Measurements from ENCODE around the gene RMI2.

The RMI2 gene

GRCh38 chr16:11327277-11328171 lies 17.7 kb upstream of the RMI2 start:
- CTCF ChIA-PET, result no interaction called here
- no peak for DNase-seq (ENCODE audit: low spot score)
- TF ChIP-seq CTCF (conservative IDR thresholded peaks at IDR 0.05; ENCODE audit: low read depth), result no peak
- H3K27ac ChIP-seq, result no peak overlapping the region; the same call in 1 of the 2 replicates
- POLR2A ChIA-PET (ENCODE audit: low non-redundant PET), result no interaction called here

- ChIA-PET CTCF (no interaction called here), POLR2A (ENCODE audit: low non-redundant PET) (no interaction called here)
- peak overlapping the region; percentile 57 for H3K27ac ChIP-seq
- peak; percentile 75 for DNase-seq (ENCODE audit: low spot score)
- no peak for TF ChIP-seq CTCF (conservative IDR thresholded peaks at IDR 0.05; ENCODE audit: low read depth)
These were observed 16.8 kb upstream of the RMI2 start for GRCh38 chr16:11328172-11329070.

GRCh38 chr16:11329071-11329491 lies 16.2 kb upstream of the RMI2 start:
- CTCF ChIA-PET, result interaction anchor here (0.7 kb wide), 1 partner anchor 30 kb away, joined by 3 read pairs; no protein-coding TSS in a partner anchor
- DNase-seq (ENCODE audit: low spot score), result no peak
- POLR2A ChIA-PET (ENCODE audit: low non-redundant PET), result no interaction called here
- TF ChIP-seq CTCF (conservative IDR thresholded peaks at IDR 0.05; ENCODE audit: low read depth), result no peak
- peak overlapping the region; percentile 57; the same call in 1 of the 2 replicates for H3K27ac ChIP-seq

GRCh38 chr16:11329891-11330290 lies 15.4 kb upstream of the RMI2 start:
- H3K27ac ChIP-seq, result no peak overlapping the region
- ChIA-PET CTCF (interaction anchor here (0.6 to 0.7 kb wide), 2 partner anchors 11 to 29 kb away, joined by 3 read pairs; no protein-coding TSS in a partner anchor), POLR2A (ENCODE audit: low non-redundant PET) (no interaction called here)
- no peak for DNase-seq (ENCODE audit: low spot score)
- TF ChIP-seq CTCF (conservative IDR thresholded peaks at IDR 0.05; ENCODE audit: low read depth), result no peak

GRCh38 chr16:11330526-11331237 lies 14.6 kb upstream of the RMI2 start:
- no peak overlapping the region for H3K27ac ChIP-seq
- no peak for TF ChIP-seq CTCF (conservative IDR thresholded peaks at IDR 0.05; ENCODE audit: low read depth)
- POLR2A ChIA-PET (ENCODE audit: low non-redundant PET), result no interaction called here
- CTCF ChIA-PET, result no interaction called here
- no peak for DNase-seq (ENCODE audit: low spot score)

- ChIA-PET POLR2A (ENCODE audit: low non-redundant PET) (no interaction called here), CTCF (no interaction called here)
- H3K27ac ChIP-seq, result no peak overlapping the region
- DNase-seq (ENCODE audit: low spot score), result no peak
- TF ChIP-seq CTCF (conservative IDR thresholded peaks at IDR 0.05; ENCODE audit: low read depth), result no peak
These were observed 13.3 kb upstream of the RMI2 start for GRCh38 chr16:11331967-11332366.

All from RWPE1 (cell line).